DOHH2 (cell line): ENCODE data around the gene SLC25A18.

Source experiments
- EZH2phosphoT487 ChIP-seq: fragments of 200-600 bp; sonication (generic); IDR thresholded peaks from 2 replicates; pipeline ENCODE4 v1.6.1; 2017; ENCODE audit warnings: borderline replicate concordance, mild to moderate bottlenecking, antibody characterized with exemption, low read length, moderate library complexity, mixed read lengths
- TF ChIP-seq, protein P1 (sequence below): fragments of 200-600 bp; sonication (generic); IDR thresholded peaks from one replicate; pipeline ENCODE4 v1.5.1; 2014; ENCODE audit warnings: antibody characterized with exemption, mild to moderate bottlenecking, low read depth, low read length; ENCODE audit not compliant: poor library complexity, severe bottlenecking

DNA sequence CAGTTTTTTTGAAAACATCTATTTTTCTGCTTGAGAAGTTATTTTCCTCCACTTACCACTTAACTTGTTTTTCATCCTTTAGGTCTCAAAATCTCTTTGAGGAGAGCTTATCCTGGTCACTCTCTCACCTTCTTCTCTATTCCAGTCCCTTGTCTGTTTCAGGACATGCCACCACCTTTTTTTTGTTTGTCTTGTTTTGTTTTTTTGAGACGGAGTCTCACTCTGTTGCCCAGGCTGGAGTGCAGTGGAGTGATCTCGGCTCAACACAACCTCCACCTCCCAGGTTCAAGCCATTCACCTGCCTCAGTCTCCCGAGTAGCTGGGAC, 70.7 kb downstream of the SLC25A18 start:
- TF ChIP-seq, protein P1, sequence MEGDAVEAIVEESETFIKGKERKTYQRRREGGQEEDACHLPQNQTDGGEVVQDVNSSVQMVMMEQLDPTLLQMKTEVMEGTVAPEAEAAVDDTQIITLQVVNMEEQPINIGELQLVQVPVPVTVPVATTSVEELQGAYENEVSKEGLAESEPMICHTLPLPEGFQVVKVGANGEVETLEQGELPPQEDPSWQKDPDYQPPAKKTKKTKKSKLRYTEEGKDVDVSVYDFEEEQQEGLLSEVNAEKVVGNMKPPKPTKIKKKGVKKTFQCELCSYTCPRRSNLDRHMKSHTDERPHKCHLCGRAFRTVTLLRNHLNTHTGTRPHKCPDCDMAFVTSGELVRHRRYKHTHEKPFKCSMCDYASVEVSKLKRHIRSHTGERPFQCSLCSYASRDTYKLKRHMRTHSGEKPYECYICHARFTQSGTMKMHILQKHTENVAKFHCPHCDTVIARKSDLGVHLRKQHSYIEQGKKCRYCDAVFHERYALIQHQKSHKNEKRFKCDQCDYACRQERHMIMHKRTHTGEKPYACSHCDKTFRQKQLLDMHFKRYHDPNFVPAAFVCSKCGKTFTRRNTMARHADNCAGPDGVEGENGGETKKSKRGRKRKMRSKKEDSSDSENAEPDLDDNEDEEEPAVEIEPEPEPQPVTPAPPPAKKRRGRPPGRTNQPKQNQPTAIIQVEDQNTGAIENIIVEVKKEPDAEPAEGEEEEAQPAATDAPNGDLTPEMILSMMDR: no peak
- no peak for TF ChIP-seq EZH2phosphoT487
